H7 (cell line): ENCODE data around the gene NKRF. TPM values are rescaled to one million over a fixed set of nuclear protein-coding genes. Genes with fewer than 3 reads are reported as not detected.

ENCODE experiments used
- DNase-seq: peaks from one replicate; pipeline ENCODE4 v3.0.0; 2012
- H3K27me3 ChIP-seq: 2 replicates; pipeline ENCODE4 v1.6.0; 2011; ENCODE audit warnings: mild to moderate bottlenecking, low read length; ENCODE audit not compliant: control insufficient read depth, insufficient read depth
- H3K36me3 ChIP-seq: replicated peaks from 2 replicates; pipeline ENCODE4 v1.5.1; 2011; ENCODE audit warnings: low read length; ENCODE audit not compliant: control insufficient read depth, insufficient read depth
- H3K4me3 ChIP-seq: 2 replicates; pipeline ENCODE4 v1.5.1; 2011; ENCODE audit warnings: low read depth, mild to moderate bottlenecking, control low read depth, low read length, moderate library complexity; ENCODE audit not compliant: insufficient read depth
- total RNA-seq: library from RNA; depleted of rRNA; stranded (reverse); fragments of >200 nt; shearing (Covaris generic); gene quantifications from 2 replicates; pipeline ENCODE4 v1.2.3, GENCODE V29; 2014; rRNA removed

Gene NKRF
- total RNA-seq, 1 experiment from 2014 or later = 6.2 TPM

- DNase-seq = no peak
- H3K27me3 ChIP-seq = no peaks in the 10 kb centered on the region
- no peaks in the 10 kb centered on the region for H3K36me3 ChIP-seq
- no peak overlapping the region for H3K4me3 ChIP-seq
These were observed 26.8 kb downstream of the NKRF start for GRCh38 chrX:119579414-119579813.

- Histone ChIP-seq H3K4me3 (peak within 1 kb of the TSS; percentile 69), H3K27me3 (no peaks in the 10 kb centered on the region), H3K36me3 (no peaks in the 10 kb centered on the region)
- DNase-seq = peak; percentile 94
These were observed 31.6 kb downstream of the NKRF start, which contains the start of gene UBE2A for GRCh38 chrX:119574394-119575266. Gene UBE2A (plus strand): TSS chrX:119574563. CDS start chrX:119574712, 149 bp downstream.

GRCh38 chrX:119573840-119574393 lies 32.3 kb downstream of the NKRF start:
- H3K27me3 ChIP-seq = no peaks in the 10 kb centered on the region
- DNase-seq = peak; percentile 51
- H3K4me3 ChIP-seq = peak overlapping the region; percentile 69

GRCh38 chrX:119573222-119573621 lies 33.0 kb downstream of the NKRF start:
- Histone ChIP-seq H3K36me3 (no peaks in the 10 kb centered on the region), H3K4me3 (no peak overlapping the region), H3K27me3 (no peaks in the 10 kb centered on the region)
- no peak for DNase-seq

More at GRCh38 chrX:119573840-119574393, 32.3 kb downstream of the NKRF start:
- H3K36me3 ChIP-seq = no peaks in the 10 kb centered on the region

GRCh38 chrX:119570351-119570835 lies 35.8 kb downstream of the NKRF start:
- Histone ChIP-seq H3K27me3 (no peaks in the 10 kb centered on the region), H3K36me3 (no peaks in the 10 kb centered on the region), H3K4me3 (no peak overlapping the region)
- DNase-seq = no peak

GRCh38 chrX:119565107-119565663 lies 41.0 kb downstream of the NKRF start, which contains the start of gene STEEP1:
Gene STEEP1 (minus strand): TSS chrX:119565409. CDS start chrX:119565355, 54 bp downstream.
- no peaks in the 10 kb centered on the region for H3K27me3 ChIP-seq
- H3K4me3 ChIP-seq = peak within 1 kb of the TSS; percentile 55
- DNase-seq = peak; percentile 83
- no peaks in the 10 kb centered on the region; the same call in 1 of the 2 replicates for H3K36me3 ChIP-seq

GRCh38 chrX:119552508-119552907 lies 53.7 kb downstream of the NKRF start:
- H3K27me3 ChIP-seq = no peaks in the 10 kb centered on the region
- H3K4me3 ChIP-seq = no peak overlapping the region
- no peak for DNase-seq
- no peaks in the 10 kb centered on the region for H3K36me3 ChIP-seq

GRCh38 chrX:119549327-119550016 lies 56.8 kb downstream of the NKRF start:
- DNase-seq = no peak
- Histone ChIP-seq H3K36me3 (no peaks in the 10 kb centered on the region), H3K4me3 (no peak overlapping the region), H3K27me3 (no peaks in the 10 kb centered on the region)

- no peak overlapping the region for H3K4me3 ChIP-seq
- no peaks in the 10 kb centered on the region for H3K36me3 ChIP-seq
- H3K27me3 ChIP-seq = no peaks in the 10 kb centered on the region
- DNase-seq = no peak
These were observed 65.0 kb downstream of the NKRF start for GRCh38 chrX:119541188-119541587.

- Histone ChIP-seq H3K4me3 (no peak overlapping the region), H3K36me3 (no peaks in the 10 kb centered on the region), H3K27me3 (no peaks in the 10 kb centered on the region)
- DNase-seq = peak; percentile 42
These were observed 66.4 kb downstream of the NKRF start for GRCh38 chrX:119539872-119540271.

Other genes starting within 250 kb of the NKRF start
- 5.3 and 7.5 TPM in 2 replicates for gene SLC25A43, start 207.1 kb downstream of the NKRF start, total RNA-seq
- 383 and 395 TPM in 2 replicates for gene SLC25A5, start 138.0 kb downstream of the NKRF start, total RNA-seq
- gene STEEP1, start 41.0 kb downstream of the NKRF start, total RNA-seq = 36.4 and 44.0 TPM in 2 replicates
- gene UBE2A, start 31.9 kb downstream of the NKRF start, total RNA-seq = 24.9 and 26.7 TPM in 2 replicates
- 26.9 and 41.7 TPM in 2 replicates for gene SEPTIN6, start 86.7 kb upstream of the NKRF start, total RNA-seq
- gene SOWAHD, start 152.2 kb upstream of the NKRF start, total RNA-seq = 1.8 and 3.2 TPM in 2 replicates
- gene RPL39, start 185.2 kb upstream of the NKRF start, total RNA-seq = 1,219 and 1,278 TPM in 2 replicates
- gene UPF3B, start 246.5 kb upstream of the NKRF start, total RNA-seq = 3.9 and 6.2 TPM in 2 replicates